WERI-Rb-1 (cell line): ENCODE results near the gene SYT8.

Source experiments
- DNase-seq: peaks from one replicate; pipeline ENCODE4 v3.0.0-alpha.2; 2020
- H3K27ac ChIP-seq: fragments of 250-450 bp; sonication (Bioruptor Pico); 2 replicates; pipeline ENCODE4 v1.5.1; 2020; ENCODE audit warnings: mild to moderate bottlenecking, moderate library complexity
- H3K27me3 ChIP-seq: fragments of 250-450 bp; sonication (Bioruptor Pico); 2 replicates; pipeline ENCODE4 v1.5.1; 2021; ENCODE audit warnings: mild to moderate bottlenecking, low read depth, moderate library complexity; ENCODE audit not compliant: insufficient read depth, severe bottlenecking
- H3K36me3 ChIP-seq: fragments of 250-450 bp; sonication (Bioruptor Pico); 2 replicates; pipeline ENCODE4 v1.5.1; 2020; ENCODE audit warnings: mild to moderate bottlenecking, moderate library complexity
- H3K4me3 ChIP-seq: 2 replicates; pipeline ENCODE4 v1.5.1; 2011; ENCODE audit warnings: low read depth, mild to moderate bottlenecking, control low read depth, low read length
- H3K9me3 ChIP-seq: fragments of 250-450 bp; sonication (Bioruptor Pico); 2 replicates; pipeline ENCODE4 v1.5.1; 2021; ENCODE audit warnings: mild to moderate bottlenecking, moderate library complexity; ENCODE audit not compliant: severe bottlenecking
- TF ChIP-seq, protein P1 (sequence below): IDR thresholded peaks from 2 replicates; pipeline ENCODE4 v1.5.1; 2011; ENCODE audit warnings: low read depth, mild to moderate bottlenecking, control low read depth, inconsistent platforms, low read length

The SYT8 gene

DNA sequence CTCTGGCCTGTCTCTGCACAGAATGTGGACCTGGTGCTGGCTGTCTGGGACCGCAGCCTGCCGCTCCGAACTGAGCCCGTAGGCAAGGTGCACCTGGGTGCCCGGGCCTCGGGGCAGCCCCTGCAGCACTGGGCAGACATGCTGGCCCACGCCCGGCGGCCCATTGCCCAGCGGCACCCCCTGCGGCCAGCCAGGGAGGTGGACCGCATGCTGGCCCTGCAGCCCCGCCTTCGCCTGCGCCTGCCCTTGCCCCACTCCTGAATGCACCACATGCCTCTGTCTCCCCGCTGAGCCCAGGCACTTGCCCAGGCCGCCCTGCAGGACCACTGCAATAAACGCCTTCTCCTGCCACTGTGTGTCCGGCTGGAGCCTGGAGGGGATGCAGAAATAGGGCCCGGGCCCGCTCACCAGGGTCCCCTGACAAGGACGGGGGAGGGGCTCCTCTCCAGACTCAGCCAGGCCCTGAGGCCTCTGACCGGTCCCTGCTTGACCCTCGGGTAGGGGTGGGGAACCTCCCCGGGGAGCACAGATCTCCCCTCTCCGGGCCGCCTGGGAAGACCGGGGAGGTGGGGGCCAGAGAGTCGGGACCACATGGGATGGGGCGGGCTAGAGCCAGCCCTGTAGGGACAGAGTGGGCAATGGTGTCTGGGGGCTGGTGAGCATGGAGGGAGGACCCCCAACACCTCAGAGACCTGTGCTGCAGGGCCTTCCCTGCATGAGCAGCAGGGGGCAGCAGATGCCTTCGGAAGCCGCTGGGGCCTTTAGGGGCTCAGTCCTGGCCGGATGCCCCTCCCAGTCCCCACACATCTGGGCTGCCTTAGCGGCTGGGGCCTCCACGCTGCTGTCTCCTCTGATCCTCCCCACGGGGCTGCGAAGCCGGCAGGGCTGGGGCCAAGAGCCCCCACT, 2.6 kb downstream of the SYT8 start:
- TF ChIP-seq, protein P1, sequence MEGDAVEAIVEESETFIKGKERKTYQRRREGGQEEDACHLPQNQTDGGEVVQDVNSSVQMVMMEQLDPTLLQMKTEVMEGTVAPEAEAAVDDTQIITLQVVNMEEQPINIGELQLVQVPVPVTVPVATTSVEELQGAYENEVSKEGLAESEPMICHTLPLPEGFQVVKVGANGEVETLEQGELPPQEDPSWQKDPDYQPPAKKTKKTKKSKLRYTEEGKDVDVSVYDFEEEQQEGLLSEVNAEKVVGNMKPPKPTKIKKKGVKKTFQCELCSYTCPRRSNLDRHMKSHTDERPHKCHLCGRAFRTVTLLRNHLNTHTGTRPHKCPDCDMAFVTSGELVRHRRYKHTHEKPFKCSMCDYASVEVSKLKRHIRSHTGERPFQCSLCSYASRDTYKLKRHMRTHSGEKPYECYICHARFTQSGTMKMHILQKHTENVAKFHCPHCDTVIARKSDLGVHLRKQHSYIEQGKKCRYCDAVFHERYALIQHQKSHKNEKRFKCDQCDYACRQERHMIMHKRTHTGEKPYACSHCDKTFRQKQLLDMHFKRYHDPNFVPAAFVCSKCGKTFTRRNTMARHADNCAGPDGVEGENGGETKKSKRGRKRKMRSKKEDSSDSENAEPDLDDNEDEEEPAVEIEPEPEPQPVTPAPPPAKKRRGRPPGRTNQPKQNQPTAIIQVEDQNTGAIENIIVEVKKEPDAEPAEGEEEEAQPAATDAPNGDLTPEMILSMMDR = peak; percentile 88
- peak; percentile 55 for DNase-seq
- Histone ChIP-seq H3K27ac (no peak overlapping the region), H3K9me3 (no peaks in the 10 kb centered on the region), H3K36me3 (no peaks in the 10 kb centered on the region), H3K27me3 (peaks cover 94% of the 10 kb centered on the region), H3K4me3 (no peak overlapping the region)

DNA sequence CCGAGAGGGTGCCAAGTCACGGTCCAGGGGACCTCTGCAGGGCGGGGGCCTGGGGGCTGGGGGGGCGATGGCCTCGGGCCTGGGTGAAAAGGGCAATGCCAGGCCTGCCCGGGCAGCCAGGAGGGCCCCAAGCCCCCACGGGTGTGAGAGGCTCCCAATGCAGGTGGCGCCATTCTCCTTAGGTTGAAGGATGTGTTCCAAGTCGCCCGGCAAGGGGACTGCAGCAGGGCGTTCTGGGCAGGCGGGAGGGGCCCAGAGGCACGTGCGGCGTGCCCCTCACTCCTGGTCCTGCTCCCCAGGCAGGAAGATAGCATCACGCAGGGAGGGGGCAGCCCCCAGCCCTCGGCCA, 3.3 kb downstream of the SYT8 start:
- no peak for DNase-seq
- Histone ChIP-seq H3K36me3 (no peaks in the 10 kb centered on the region), H3K9me3 (no peaks in the 10 kb centered on the region), H3K27me3 (peaks cover 94% of the 10 kb centered on the region), H3K4me3 (no peak overlapping the region), H3K27ac (no peak overlapping the region)
- TF ChIP-seq, protein P1 = no peak

DNA sequence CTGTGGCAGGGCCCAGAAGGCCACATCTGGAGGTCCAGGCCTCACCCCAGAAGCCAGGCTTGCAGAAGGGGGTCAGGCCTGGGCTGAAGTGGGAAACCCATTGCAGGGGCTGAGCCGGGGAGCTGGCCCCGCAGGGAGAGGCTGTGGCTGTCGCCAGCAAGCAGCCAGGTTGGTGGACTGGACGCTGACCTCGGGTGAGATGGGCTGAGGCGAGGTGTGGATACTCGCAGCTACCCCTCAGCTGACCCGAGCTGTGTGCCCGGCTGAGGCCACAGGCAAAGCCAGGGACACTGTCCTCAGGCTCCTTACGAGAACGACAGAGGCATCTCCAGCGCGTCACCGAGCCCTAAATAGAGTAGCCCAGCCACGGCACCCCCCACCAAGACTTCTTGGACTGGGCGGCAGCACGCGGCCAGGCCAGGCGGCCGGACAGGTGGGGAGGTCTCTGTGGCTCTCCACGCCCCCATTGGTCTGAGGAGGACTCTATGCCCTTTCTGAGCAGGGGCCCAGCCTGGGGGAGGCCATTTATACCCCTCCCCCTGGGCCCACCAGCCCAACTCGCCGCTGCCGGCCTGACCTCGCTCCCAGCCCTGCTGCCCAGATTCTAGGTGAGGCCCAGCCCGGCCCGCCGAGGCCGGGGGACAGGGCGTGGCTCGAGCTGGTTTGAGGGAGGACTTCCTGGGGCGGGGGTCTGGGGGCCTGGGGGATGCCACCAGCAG, 3.8 kb downstream of the SYT8 start, which contains the start of gene TNNI2:
Gene TNNI2 (plus strand): TSS at position 556 of the 719 bp plus-strand sequence. CDS start 716 bp downstream, outside the sequence.
- Histone ChIP-seq H3K36me3 (no peaks in the 10 kb centered on the region), H3K27ac (no peak within 1 kb of the TSS), H3K9me3 (no peaks in the 10 kb centered on the region), H3K27me3 (peaks cover 94% of the 10 kb centered on the region), H3K4me3 (no peak within 1 kb of the TSS)
- TF ChIP-seq, protein P1 = no peak
- DNase-seq = no peak

DNA sequence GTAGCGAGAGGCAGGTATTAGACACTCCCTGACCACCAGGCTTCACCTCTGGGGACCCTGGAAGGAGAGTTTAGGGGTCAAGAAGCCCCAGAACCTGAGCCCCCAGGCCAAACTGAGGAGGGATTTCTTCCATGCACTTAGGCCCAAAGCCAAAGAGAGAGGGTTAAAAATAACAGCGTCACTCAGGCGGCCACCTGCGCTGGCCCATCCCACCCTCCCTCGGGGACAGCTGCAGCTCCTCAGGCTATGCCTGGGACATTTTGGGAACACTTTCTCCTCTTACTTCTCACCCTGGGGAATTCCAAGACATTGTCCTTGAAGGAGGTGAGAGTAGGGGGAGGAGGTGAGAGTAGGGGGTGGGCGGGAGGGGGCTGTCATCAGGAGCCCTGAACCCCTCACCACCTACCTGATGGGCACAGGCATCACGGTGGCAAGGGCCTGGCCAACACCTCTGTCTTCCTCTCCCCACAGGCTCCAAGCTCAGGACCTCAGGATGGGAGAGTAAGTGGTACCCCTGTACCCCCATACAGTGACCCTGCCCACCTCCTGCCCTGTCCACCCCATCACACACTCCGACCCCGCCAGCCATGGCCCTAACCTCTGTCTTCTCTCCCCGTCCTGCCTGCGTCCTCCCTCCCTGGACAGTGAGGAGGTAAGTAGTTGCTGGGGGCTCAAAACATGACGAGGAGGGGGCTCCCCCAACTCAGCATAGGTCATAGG, 4.6 kb downstream of the SYT8 start:
- H3K9me3 ChIP-seq = no peaks in the 10 kb centered on the region
- DNase-seq = no peak
- H3K27me3 ChIP-seq = peaks cover 94% of the 10 kb centered on the region
- TF ChIP-seq, protein P1 = no peak
- no peak overlapping the region for H3K27ac ChIP-seq
- no peaks in the 10 kb centered on the region for H3K36me3 ChIP-seq
- H3K4me3 ChIP-seq = no peak overlapping the region

DNA sequence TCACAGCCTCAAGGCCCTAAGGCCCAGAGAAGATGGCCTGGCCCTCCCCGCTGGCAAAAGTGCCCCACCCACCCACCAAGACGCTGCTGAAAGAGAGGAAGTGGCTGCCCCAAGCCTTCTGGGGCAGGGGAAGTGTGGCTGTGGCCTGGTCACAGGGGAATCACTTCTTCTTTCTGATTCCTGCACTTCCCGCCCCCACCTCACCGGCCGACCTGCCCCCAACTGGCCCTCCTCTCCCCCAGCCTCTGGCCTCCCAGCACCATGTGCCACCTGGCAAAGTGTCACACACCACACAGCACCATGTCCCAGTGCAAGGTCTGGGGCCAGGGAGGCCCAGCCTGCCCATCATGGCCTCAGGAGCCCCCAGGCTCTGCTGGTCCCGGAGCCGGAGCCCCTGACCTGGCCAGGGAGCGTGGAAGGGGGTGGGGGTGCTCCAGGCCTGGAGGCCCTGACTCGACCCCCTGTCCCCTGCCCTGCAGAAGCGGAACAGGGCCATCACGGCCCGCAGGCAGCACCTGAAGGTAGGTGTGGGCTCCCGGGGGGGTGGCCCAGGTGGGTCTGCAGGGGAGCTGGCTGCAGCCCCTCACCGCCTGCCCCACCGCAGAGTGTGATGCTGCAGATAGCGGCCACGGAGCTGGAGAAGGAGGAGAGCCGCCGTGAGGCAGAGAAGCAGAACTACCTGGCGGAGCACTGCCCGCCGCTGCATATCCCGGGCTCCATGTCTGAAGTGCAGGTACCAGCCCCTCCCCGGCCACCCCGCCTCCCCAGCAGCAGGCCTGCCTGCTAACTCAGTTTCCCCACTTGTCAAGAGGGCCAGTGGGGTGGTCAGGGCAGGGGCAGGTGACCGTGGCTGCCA, 5.4 kb downstream of the SYT8 start:
- no peak for DNase-seq
- Histone ChIP-seq H3K4me3 (no peak overlapping the region), H3K27me3 (peaks cover 94% of the 10 kb centered on the region), H3K9me3 (no peaks in the 10 kb centered on the region), H3K36me3 (no peaks in the 10 kb centered on the region), H3K27ac (no peak overlapping the region)
- TF ChIP-seq, protein P1 = no peak
